A549 (cell line): ENCODE data around the gene LGR6. TPM values are rescaled to one million over a fixed set of nuclear protein-coding genes. Genes with fewer than 3 reads are reported as not detected.

Source experiments
- ATAC-seq, 2 experiments: fragments of 200-7000 bp in 1 of 2; fragments of >200 bp in 1 of 2; cut with Nextera tagmentation in 1 of 2; cut with Tn5 transposase in 1 of 2; 3 replicates each; pipeline versions ENCODE4 v1.8.0 to v1.9.1; 2018 to 2020; ENCODE audit warnings: mild to moderate bottlenecking in 1 of 2, moderate library complexity in 1 of 2
- CTCF ChIA-PET: fragments of 300-600 bp; sonication (Branson Sonifier 250); formaldehyde crosslinking; extraction: SDS; loops from one replicate; lab custom pipeline; 2021; ENCODE audit warnings: antibody characterized with exemption, inconsistent platforms; lab: Yijun Ruan, JAX
- POLR2A ChIA-PET: fragments of 350-600 bp; formaldehyde crosslinking; extraction: SDS; loops from one replicate; lab custom pipeline; 2021; ENCODE audit warnings: antibody characterized with exemption, inconsistent platforms; lab: Yijun Ruan, JAX
- DNase-seq, 2 experiments: peaks; one replicate each; pipeline versions ENCODE4 v3.0.0 to v3.0.0-alpha.2; 2011 to 2016; ENCODE audit warnings: low read depth in 1 of 2, low spot score in 1 of 2
- FAIRE-seq: peaks from 2 replicates; lab custom pipeline; 2011; peaks lifted over from hg19 to GRCh38; lab: Jason Lieb, UNC
- H3K27ac ChIP-seq, 2 experiments: fragments of >200 bp; sonication (Bioruptor Twin); formaldehyde crosslinking; 3 replicates each; pipeline ENCODE4 v1.5.1; 2016 to 2017
- H3K4me1 ChIP-seq: fragments of >200 bp; sonication (Bioruptor Twin); formaldehyde crosslinking; 3 replicates; pipeline ENCODE4 v1.6.1; 2016
- H3K4me2 ChIP-seq: fragments of >200 bp; sonication (Bioruptor Twin); formaldehyde crosslinking; 3 replicates; pipeline ENCODE4 v1.6.1; 2016
- H3K4me3 ChIP-seq: fragments of >200 bp; sonication (Bioruptor Twin); formaldehyde crosslinking; 3 replicates; pipeline ENCODE4 v1.5.1; 2016
- H3K9me3 ChIP-seq: fragments of >200 bp; sonication (Bioruptor Twin); formaldehyde crosslinking; 3 replicates; pipeline ENCODE4 v1.6.1; 2016
- CHD2 ChIP-seq: fragments of 150-350 bp; IDR thresholded peaks from 2 replicates; pipeline ENCODE4 v1.6.1; 2014; ENCODE audit warnings: low read length; ENCODE audit not compliant: partially characterized antibody
- EHF ChIP-seq: fragments of 250-450 bp; sonication (Bioruptor Pico); IDR thresholded peaks from 2 replicates; pipeline ENCODE4 v1.5.0; 2020; ENCODE audit warnings: mild to moderate bottlenecking
- EP300 ChIP-seq, 2 experiments: fragments of >200 bp; sonication (Bioruptor Twin); formaldehyde crosslinking; IDR thresholded peaks; 2 replicates in 1 of 2; 3 replicates in 1 of 2; pipeline ENCODE4 v1.6.1; 2016 to 2017
- FOSL2 ChIP-seq, 2 experiments: fragments of 450-650 bp in 1 of 2; fragments of >200 bp in 1 of 2; sonication (Bioruptor Twin) in 1 of 2; formaldehyde crosslinking; IDR thresholded peaks; 2 replicates each; pipeline versions ENCODE4 v1.5.0 to v1.6.1; 2016 to 2020; ENCODE audit warnings: mild to moderate bottlenecking in 1 of 2, moderate library complexity in 1 of 2
- FOXS1 ChIP-seq: fragments of 250-450 bp; sonication (Bioruptor Pico); IDR thresholded peaks from 2 replicates; pipeline ENCODE4 v1.5.0; 2020; ENCODE audit warnings: mild to moderate bottlenecking, moderate library complexity
- GATA3 ChIP-seq: IDR thresholded peaks from 2 replicates; pipeline ENCODE4 v1.6.1; 2012; ENCODE audit warnings: borderline replicate concordance
- HOXA7 ChIP-seq: fragments of 250-450 bp; sonication (Bioruptor Pico); IDR thresholded peaks from 2 replicates; pipeline ENCODE4 v1.5.0; 2020; ENCODE audit warnings: mild to moderate bottlenecking, moderate library complexity
- JUN ChIP-seq, 2 experiments: fragments of >200 bp; sonication (Bioruptor Twin); formaldehyde crosslinking; IDR thresholded peaks; 2 replicates in 1 of 2; 3 replicates in 1 of 2; pipeline ENCODE4 v1.6.1; 2016 to 2017
- KDM5A ChIP-seq: fragments of 200-600 bp; sonication (generic); IDR thresholded peaks from 2 replicates; pipeline ENCODE4 v1.6.1; 2016; ENCODE audit warnings: antibody characterized with exemption, mild to moderate bottlenecking
- MAZ ChIP-seq: fragments of 150-350 bp; IDR thresholded peaks from 2 replicates; pipeline ENCODE4 v1.6.1; 2014; ENCODE audit warnings: antibody characterized with exemption, low read depth, low read length, borderline replicate concordance
- NR3C1 ChIP-seq: fragments of >200 bp; sonication (Bioruptor Twin); formaldehyde crosslinking; IDR thresholded peaks from 3 replicates; pipeline ENCODE4 v1.6.1; 2017
- POLR2A ChIP-seq: IDR thresholded peaks from 2 replicates; pipeline ENCODE4 v1.6.1; 2012; ENCODE audit warnings: mild to moderate bottlenecking, low read length
- POLR2AphosphoS2 ChIP-seq: conservative IDR thresholded peaks from 2 replicates; pipeline ENCODE4 v1.6.1; 2012; ENCODE audit warnings: low read length, improper control_type of control experiment, inconsistent platforms
- RARB ChIP-seq: fragments of 250-450 bp; sonication (Bioruptor Pico); IDR thresholded peaks from 2 replicates; pipeline ENCODE4 v1.8.0; 2021; ENCODE audit warnings: mild to moderate bottlenecking, moderate library complexity
- RCOR1 ChIP-seq: fragments of 150-350 bp; IDR thresholded peaks from 2 replicates; pipeline ENCODE4 v1.6.1; 2014; ENCODE audit warnings: antibody characterized with exemption, low read length, low read depth
- TFCP2L1 ChIP-seq: fragments of 250-450 bp; sonication (Bioruptor Pico); IDR thresholded peaks from 2 replicates; pipeline ENCODE4 v1.5.0; 2021; ENCODE audit warnings: mild to moderate bottlenecking
- TP53 ChIP-seq: fragments of 250-450 bp; sonication (Bioruptor Pico); IDR thresholded peaks from 2 replicates; pipeline ENCODE4 v1.5.0; 2021; ENCODE audit warnings: mild to moderate bottlenecking, moderate library complexity
- ZFP36 ChIP-seq: fragments of 450-650 bp; IDR thresholded peaks from 2 replicates; pipeline ENCODE4 v1.6.1; 2014; ENCODE audit warnings: borderline replicate concordance; ENCODE audit not compliant: partially characterized antibody
- WGBS: methylation state at CpG from one replicate; pipeline ENCODE4 v1.1.6; 2017; ENCODE audit errors: missing lambda C conversion rate; 5-methylcytosine and 5-hydroxymethylcytosine counted together
- polyA plus RNA-seq, 4 experiments: library from polyadenylated mRNA; depleted of rRNA in 3 of 4; stranded (reverse); fragments of >200 nt; fragmentation: RNase III in 1 of 4; extraction: RNeasy Plus Mini Kit Qiagen cat#74134 plus additional on column Dnase treatment in 1 of 4; gene quantifications; 2 replicates in 3 of 4; 3 replicates in 1 of 4; pipeline ENCODE4 v1.2.3, GENCODE V29; 2011 to 2017
- TF ChIP-seq, protein P1 (sequence below): fragments of >200 bp; sonication (Bioruptor Twin); formaldehyde crosslinking; IDR thresholded peaks from 3 replicates; pipeline ENCODE4 v1.5.1; 2016
- TF ChIP-seq, protein P2 (sequence below): IDR thresholded peaks from 2 replicates; pipeline ENCODE4 v1.6.1; 2012
- TF ChIP-seq, protein P3 (sequence below): IDR thresholded peaks from 2 replicates; pipeline ENCODE4 v1.6.1; 2012
- TF ChIP-seq, protein P4 (sequence below): fragments of 200-600 bp; sonication (generic); IDR thresholded peaks from 2 replicates; pipeline ENCODE4 v1.6.1; 2016; ENCODE audit warnings: antibody characterized with exemption, mild to moderate bottlenecking, moderate library complexity

The LGR6 gene
- polyA plus RNA-seq, 2 of the 4 experiments (the other 2 are of a cell fraction) = 0.84 to 1.1 TPM

DNA sequence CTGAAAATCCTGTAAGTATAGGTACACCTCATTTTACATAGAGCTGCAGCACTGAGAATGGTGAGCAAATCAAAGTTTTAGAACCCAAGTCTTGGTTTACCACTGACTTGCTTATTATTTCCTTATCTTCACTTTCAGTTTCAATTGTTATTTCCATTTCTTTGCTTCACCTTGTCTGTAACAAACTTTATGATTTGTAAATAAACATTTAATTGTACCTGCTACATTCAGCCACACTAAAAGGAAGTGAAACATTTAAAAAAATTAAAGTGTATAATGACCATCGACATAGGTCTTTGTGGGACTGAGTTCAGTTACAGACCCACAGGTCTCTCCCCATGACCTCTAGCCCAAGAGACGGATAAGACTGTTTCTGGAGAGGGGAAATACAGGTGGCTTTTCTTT lies 34.4 kb downstream of the LGR6 start:
- ChIA-PET CTCF (interaction anchor here (0.7 to 3.8 kb wide), 2 partner anchors 35 to 93 kb away, joined by 3 to 21 read pairs; partner anchors contain the start of gene LGR6), POLR2A (no interaction called here)
- Histone ChIP-seq H3K9me3 (no peaks in the 10 kb centered on the region), H3K4me3 (no peak overlapping the region), H3K4me1 (peaks cover 12% of the 10 kb centered on the region), H3K27ac (no peak overlapping the region), H3K4me2 (no peak overlapping the region)
- FAIRE-seq (no peak), DNase-seq (no peak)
- WGBS = 65% methylated on average over 2 of the region's 2 CpGs
- TF ChIP-seq EHF (CRISPR knock-in tag) = no peak
- TF ChIP-seq, protein P1, sequence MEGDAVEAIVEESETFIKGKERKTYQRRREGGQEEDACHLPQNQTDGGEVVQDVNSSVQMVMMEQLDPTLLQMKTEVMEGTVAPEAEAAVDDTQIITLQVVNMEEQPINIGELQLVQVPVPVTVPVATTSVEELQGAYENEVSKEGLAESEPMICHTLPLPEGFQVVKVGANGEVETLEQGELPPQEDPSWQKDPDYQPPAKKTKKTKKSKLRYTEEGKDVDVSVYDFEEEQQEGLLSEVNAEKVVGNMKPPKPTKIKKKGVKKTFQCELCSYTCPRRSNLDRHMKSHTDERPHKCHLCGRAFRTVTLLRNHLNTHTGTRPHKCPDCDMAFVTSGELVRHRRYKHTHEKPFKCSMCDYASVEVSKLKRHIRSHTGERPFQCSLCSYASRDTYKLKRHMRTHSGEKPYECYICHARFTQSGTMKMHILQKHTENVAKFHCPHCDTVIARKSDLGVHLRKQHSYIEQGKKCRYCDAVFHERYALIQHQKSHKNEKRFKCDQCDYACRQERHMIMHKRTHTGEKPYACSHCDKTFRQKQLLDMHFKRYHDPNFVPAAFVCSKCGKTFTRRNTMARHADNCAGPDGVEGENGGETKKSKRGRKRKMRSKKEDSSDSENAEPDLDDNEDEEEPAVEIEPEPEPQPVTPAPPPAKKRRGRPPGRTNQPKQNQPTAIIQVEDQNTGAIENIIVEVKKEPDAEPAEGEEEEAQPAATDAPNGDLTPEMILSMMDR = no peak
- TF ChIP-seq, protein P2, sequence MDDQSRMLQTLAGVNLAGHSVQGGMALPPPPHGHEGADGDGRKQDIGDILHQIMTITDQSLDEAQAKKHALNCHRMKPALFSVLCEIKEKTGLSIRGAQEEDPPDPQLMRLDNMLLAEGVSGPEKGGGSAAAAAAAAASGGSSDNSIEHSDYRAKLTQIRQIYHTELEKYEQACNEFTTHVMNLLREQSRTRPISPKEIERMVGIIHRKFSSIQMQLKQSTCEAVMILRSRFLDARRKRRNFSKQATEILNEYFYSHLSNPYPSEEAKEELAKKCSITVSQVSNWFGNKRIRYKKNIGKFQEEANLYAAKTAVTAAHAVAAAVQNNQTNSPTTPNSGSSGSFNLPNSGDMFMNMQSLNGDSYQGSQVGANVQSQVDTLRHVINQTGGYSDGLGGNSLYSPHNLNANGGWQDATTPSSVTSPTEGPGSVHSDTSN = no peak
- no peak for TF ChIP-seq RARB (CRISPR knock-in tag)
- no peak for TF ChIP-seq NR3C1
- no peak for TF ChIP-seq POLR2A
- no peak for TF ChIP-seq TFCP2L1 (CRISPR knock-in tag)
- no peak for TF ChIP-seq FOSL2 (IDR thresholded peaks at IDR 0.05)
- no peak for TF ChIP-seq FOSL2 (CRISPR knock-in tag; IDR thresholded peaks at IDR 0.05)
- TF ChIP-seq GATA3 = no peak
- no peak for TF ChIP-seq MAZ
- TF ChIP-seq JUN (IDR thresholded peaks at IDR 0.05) = no peak
- no peak for TF ChIP-seq ZFP36
- TF ChIP-seq TP53 (CRISPR knock-in tag) = no peak
- TF ChIP-seq, protein P3, sequence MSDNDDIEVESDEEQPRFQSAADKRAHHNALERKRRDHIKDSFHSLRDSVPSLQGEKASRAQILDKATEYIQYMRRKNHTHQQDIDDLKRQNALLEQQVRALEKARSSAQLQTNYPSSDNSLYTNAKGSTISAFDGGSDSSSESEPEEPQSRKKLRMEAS = no peak
- no peak for TF ChIP-seq KDM5A
- TF ChIP-seq, all 56 proteins: peak for 0
- no peak for ATAC-seq

DNA sequence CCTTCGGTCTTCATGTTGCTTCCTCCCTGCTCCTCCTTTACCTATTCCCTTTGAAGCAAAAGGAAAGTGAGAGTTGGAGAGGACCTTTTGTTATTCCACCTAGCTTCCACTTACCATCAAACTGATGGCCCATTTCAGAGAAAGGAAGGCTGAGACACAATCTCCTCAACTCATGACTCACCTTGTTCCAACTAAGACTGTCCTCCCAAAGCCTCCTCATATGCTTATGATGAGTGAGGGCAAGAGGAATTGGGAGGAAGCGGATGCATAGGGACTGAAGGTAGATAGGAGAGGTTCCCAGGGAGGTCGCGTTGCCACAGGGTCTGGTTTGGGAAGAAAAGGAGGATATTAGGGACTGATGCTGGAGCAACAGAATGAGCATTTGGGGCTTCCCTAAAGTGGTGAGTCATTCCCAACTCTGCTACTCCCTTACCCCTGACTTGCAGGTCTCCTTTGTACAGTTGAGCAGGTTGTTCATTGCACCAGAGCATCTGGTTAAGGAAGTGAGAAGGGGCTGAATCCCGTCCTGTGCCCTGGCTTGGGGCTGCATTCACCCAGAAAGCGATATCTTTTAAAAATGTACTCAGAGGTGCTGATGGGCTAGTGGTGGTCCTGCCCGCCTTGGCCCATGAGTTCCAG lies 35.0 kb downstream of the LGR6 start:
- CTCF ChIA-PET = interaction anchor here (0.7 to 3.8 kb wide), 2 partner anchors 36 to 92 kb away, joined by 3 to 21 read pairs; partner anchors contain the start of gene LGR6
- Histone ChIP-seq H3K4me2 (no peak overlapping the region), H3K4me3 (no peak overlapping the region), H3K9me3 (no peaks in the 10 kb centered on the region), H3K4me1 (peaks cover 6% of the 10 kb centered on the region), H3K27ac (peak overlapping the region in 1 of 2 experiments; percentile 44; a peak in 2 of 6 replicates)
- DNase-seq (no peak), FAIRE-seq (no peak), ATAC-seq (no peak)
- POLR2A ChIA-PET = no interaction called here
- 86% methylated on average over 7 of the region's 7 CpGs for WGBS
- TF ChIP-seq CHD2 = no peak
- TF ChIP-seq, protein P4, sequence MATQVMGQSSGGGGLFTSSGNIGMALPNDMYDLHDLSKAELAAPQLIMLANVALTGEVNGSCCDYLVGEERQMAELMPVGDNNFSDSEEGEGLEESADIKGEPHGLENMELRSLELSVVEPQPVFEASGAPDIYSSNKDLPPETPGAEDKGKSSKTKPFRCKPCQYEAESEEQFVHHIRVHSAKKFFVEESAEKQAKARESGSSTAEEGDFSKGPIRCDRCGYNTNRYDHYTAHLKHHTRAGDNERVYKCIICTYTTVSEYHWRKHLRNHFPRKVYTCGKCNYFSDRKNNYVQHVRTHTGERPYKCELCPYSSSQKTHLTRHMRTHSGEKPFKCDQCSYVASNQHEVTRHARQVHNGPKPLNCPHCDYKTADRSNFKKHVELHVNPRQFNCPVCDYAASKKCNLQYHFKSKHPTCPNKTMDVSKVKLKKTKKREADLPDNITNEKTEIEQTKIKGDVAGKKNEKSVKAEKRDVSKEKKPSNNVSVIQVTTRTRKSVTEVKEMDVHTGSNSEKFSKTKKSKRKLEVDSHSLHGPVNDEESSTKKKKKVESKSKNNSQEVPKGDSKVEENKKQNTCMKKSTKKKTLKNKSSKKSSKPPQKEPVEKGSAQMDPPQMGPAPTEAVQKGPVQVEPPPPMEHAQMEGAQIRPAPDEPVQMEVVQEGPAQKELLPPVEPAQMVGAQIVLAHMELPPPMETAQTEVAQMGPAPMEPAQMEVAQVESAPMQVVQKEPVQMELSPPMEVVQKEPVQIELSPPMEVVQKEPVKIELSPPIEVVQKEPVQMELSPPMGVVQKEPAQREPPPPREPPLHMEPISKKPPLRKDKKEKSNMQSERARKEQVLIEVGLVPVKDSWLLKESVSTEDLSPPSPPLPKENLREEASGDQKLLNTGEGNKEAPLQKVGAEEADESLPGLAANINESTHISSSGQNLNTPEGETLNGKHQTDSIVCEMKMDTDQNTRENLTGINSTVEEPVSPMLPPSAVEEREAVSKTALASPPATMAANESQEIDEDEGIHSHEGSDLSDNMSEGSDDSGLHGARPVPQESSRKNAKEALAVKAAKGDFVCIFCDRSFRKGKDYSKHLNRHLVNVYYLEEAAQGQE = no peak
- TF ChIP-seq FOXS1 (CRISPR knock-in tag) = no peak
- TF ChIP-seq POLR2AphosphoS2 = no peak
- TF ChIP-seq, protein P3 = no peak
- TF ChIP-seq RCOR1 = no peak
- TF ChIP-seq HOXA7 = no peak
- TF ChIP-seq EP300 (IDR thresholded peaks at IDR 0.05) = no peak
- TF ChIP-seq, all 56 proteins: peak for 0
